Kidney epithelial cell (primary cell): ENCODE results near the gene FAM3D. TPM values are rescaled to one million over a fixed set of nuclear protein-coding genes. Genes with fewer than 3 reads are reported as not detected.
"Not testable (repeated sequence)": the region's sequence is repeated elsewhere in the genome, so short reads cannot be mapped to it uniquely, and the experiment has no call there.

Source experiments
- DNase-seq: peaks from one replicate; pipeline ENCODE4 v3.0.0-alpha.2; 2010; ENCODE audit warnings: low read depth
- H3K27me3 ChIP-seq: 2 replicates; pipeline ENCODE4 v1.6.0; 2011; ENCODE audit warnings: low read length; ENCODE audit not compliant: control insufficient read depth, insufficient read depth
- H3K36me3 ChIP-seq: 2 replicates; pipeline ENCODE4 v1.5.1; 2011; ENCODE audit warnings: low read length; ENCODE audit not compliant: control insufficient read depth, insufficient read depth
- H3K4me3 ChIP-seq: 2 replicates; pipeline ENCODE4 v1.5.1; 2011; ENCODE audit warnings: low read depth, mild to moderate bottlenecking, control low read depth, low read length
- total RNA-seq: library from RNA; depleted of rRNA; stranded (reverse); fragments of >200 nt; gene quantifications from 2 replicates; pipeline ENCODE4 v1.2.3, GENCODE V29; 2015
- TF ChIP-seq, protein P1 (sequence below): IDR thresholded peaks from 2 replicates; pipeline ENCODE4 v1.5.1; 2011; ENCODE audit warnings: mild to moderate bottlenecking, moderate library complexity, low read length, control low read depth, inconsistent platforms; ENCODE audit not compliant: insufficient read depth, poor library complexity, severe bottlenecking

The FAM3D gene, protein sequence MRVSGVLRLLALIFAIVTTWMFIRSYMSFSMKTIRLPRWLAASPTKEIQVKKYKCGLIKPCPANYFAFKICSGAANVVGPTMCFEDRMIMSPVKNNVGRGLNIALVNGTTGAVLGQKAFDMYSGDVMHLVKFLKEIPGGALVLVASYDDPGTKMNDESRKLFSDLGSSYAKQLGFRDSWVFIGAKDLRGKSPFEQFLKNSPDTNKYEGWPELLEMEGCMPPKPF
- total RNA-seq = not detected in 2 replicates

GRCh38 chr3:58666683-58667082 lies at the start of gene FAM3D:
FAM3D (minus strand) TSS chr3:58666774; CDS start chr3:58655563, 11,211 bp downstream.
- TF ChIP-seq, protein P1, sequence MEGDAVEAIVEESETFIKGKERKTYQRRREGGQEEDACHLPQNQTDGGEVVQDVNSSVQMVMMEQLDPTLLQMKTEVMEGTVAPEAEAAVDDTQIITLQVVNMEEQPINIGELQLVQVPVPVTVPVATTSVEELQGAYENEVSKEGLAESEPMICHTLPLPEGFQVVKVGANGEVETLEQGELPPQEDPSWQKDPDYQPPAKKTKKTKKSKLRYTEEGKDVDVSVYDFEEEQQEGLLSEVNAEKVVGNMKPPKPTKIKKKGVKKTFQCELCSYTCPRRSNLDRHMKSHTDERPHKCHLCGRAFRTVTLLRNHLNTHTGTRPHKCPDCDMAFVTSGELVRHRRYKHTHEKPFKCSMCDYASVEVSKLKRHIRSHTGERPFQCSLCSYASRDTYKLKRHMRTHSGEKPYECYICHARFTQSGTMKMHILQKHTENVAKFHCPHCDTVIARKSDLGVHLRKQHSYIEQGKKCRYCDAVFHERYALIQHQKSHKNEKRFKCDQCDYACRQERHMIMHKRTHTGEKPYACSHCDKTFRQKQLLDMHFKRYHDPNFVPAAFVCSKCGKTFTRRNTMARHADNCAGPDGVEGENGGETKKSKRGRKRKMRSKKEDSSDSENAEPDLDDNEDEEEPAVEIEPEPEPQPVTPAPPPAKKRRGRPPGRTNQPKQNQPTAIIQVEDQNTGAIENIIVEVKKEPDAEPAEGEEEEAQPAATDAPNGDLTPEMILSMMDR = no peak
- no peak for DNase-seq

GRCh38 chr3:58713715-58714401 lies 47.3 kb upstream of the FAM3D start:
- Histone ChIP-seq H3K27me3 (no peaks in the 10 kb centered on the region), H3K36me3 (no peaks in the 10 kb centered on the region), H3K4me3 (no peak overlapping the region)
- DNase-seq = no peak
- TF ChIP-seq, protein P1 = no peak

More at GRCh38 chr3:58666683-58667082, at the start of gene FAM3D:
- no peaks in the 10 kb centered on the region for H3K27me3 ChIP-seq
- no peaks in the 10 kb centered on the region for H3K36me3 ChIP-seq
- H3K4me3 ChIP-seq = no peak within 1 kb of the TSS

GRCh38 chr3:58711871-58712270 lies 45.3 kb upstream of the FAM3D start:
- Histone ChIP-seq H3K4me3 (no peak overlapping the region), H3K36me3 (no peaks in the 10 kb centered on the region), H3K27me3 (no peaks in the 10 kb centered on the region)
- no peak for DNase-seq
- TF ChIP-seq, protein P1 = no peak

- H3K4me3 ChIP-seq, DNase-seq, H3K27me3 ChIP-seq, H3K36me3 ChIP-seq: not testable (repeated sequence)
These were observed 42.4 kb upstream of the FAM3D start for GRCh38 chr3:58708983-58709382.

DNA sequence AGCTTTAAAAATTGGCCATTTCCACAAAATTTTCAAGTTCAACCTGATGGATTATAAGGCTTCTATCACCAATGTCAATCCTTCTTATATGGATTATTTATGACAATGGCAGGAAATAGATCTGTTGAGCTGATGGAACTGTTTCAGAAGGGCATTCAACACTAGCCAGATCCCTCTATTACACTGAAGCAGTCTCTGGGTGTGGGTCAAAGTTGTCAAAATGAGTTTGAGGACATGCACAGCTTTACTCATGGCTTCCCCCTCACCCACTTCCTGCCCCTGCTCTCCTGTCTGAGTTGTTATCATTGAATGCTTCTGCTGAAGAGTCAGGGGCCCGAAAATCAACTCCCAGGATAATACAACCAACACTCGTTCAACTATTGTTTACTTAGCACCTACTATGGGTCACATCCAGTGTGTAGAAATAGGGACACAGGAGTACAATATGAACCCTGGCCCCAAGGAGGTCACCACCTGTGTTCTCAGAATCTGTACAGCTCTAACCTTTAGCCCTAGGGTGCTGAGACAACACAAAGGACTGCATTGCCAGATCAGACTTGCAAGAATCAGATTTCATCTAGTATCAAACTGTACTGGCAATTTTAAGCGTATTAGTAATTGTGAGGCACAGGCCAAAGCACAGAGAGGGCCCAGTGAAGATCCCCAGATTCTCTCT lies 41.7 kb upstream of the FAM3D start:
- Histone ChIP-seq H3K36me3 (no peaks in the 10 kb centered on the region), H3K4me3 (no peak overlapping the region), H3K27me3 (no peaks in the 10 kb centered on the region)
- TF ChIP-seq, protein P1 = no peak
- DNase-seq = no peak

DNA sequence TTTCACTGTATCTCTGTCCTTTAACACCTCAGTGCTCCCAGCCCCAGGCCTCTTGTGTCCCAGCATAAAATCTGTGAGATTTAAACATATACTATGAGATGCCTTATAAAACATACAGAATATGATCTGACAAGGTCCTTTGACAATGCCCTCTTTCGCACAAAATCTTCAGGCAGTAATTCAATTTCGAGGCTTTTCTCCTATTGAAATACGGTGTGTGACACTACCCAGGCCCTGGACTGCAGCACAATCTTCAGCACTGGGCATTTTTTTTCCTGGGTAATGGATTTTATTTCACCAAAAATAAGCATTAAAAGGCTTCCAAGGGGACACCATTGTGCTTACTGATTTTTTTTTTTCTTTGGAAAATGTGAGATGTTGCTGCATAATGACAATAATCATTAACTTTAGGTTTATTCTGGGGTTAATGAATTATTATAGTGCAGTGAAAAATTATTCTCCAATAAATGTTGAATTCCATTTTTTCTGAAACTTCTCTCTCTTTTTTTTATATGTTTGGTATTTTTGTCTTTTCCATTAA lies 40.9 kb upstream of the FAM3D start:
- no peaks in the 10 kb centered on the region for H3K27me3 ChIP-seq

More for the DNA sequence above, 40.9 kb upstream of the FAM3D start:
- DNase-seq = no peak
- no peak overlapping the region for H3K4me3 ChIP-seq
- TF ChIP-seq, protein P1 = no peak
- H3K36me3 ChIP-seq = no peaks in the 10 kb centered on the region
